HCT116 (cell line): Measurements from ENCODE around the gene CCDC127. TPM values are rescaled to one million over a fixed set of nuclear protein-coding genes. Genes with fewer than 3 reads are reported as not detected.

Experiments
- ATAC-seq: fragments of 200-7000 bp; cut with Tn5 transposase; 2 replicates; pipeline ENCODE4 v1.9.1; 2020; ENCODE audit warnings: mild to moderate bottlenecking, moderate library complexity
- BruUV-seq: library from RNA; stranded (reverse); fragments of 400-500 nt; replicated peaks from 2 replicates; lab custom pipeline; 2021; lab: Mats Ljungman, UMichigan
- CTCF ChIA-PET: fragments of 300-600 bp; sonication (Branson Sonifier 250); formaldehyde crosslinking; loops from one replicate; lab custom pipeline; 2021; ENCODE audit warnings: antibody characterized with exemption; lab: Charles Lee
- POLR2A ChIA-PET: fragments of 300-600, 350-600 bp; sonication (Branson Sonifier 250); formaldehyde crosslinking; loops from one replicate; lab custom pipeline; 2021; ENCODE audit warnings: antibody characterized with exemption; lab: Charles Lee
- RAD21 ChIA-PET, 2 experiments: fragments of 300-600 bp; sonication (Branson Sonifier 250); formaldehyde crosslinking; loops; one replicate each; lab custom pipeline; 2023; ENCODE audit warnings: low total read pairs in 2 of 2; ENCODE audit not compliant: uncharacterized antibody in 2 of 2, unreplicated experiment in 2 of 2, low non-redundant PET in 1 of 2; lab: Charles Lee
- DNase-seq: peaks from one replicate; pipeline ENCODE4 v3.0.0-alpha.2; 2010; ENCODE audit warnings: low read depth, low spot score
- H2AFZ ChIP-seq: fragments of 200-600 bp; shearing (Covaris generic), sonication (generic); 2 replicates; pipeline ENCODE4 v1.6.1; 2017; ENCODE audit warnings: low read depth, mixed run types, mixed read lengths, antibody characterized with exemption, low read length; ENCODE audit not compliant: poor library complexity, severe bottlenecking
- H3K27ac ChIP-seq: 2 replicates; pipeline ENCODE4 v1.5.1; 2012; ENCODE audit warnings: low read depth, low read length
- H3K27me3 ChIP-seq: fragments of 200-600 bp; sonication (generic); 2 replicates; pipeline ENCODE4 v1.6.1; 2016; ENCODE audit warnings: mixed run types, low read length, mixed read lengths; ENCODE audit not compliant: insufficient read depth
- H3K36me3 ChIP-seq, 2 experiments: fragments of 200-500 bp in 1 of 2; fragments of 200-600 bp in 1 of 2; sonication (Bioruptor generic) in 1 of 2; sonication (generic) in 1 of 2; 2 replicates each; pipeline versions ENCODE4 v1.5.1 to v1.6.1; 2014 to 2016; ENCODE audit warnings: low read length in 2 of 2, inconsistent platforms in 1 of 2, mixed read lengths in 1 of 2, mixed run types in 1 of 2; ENCODE audit not compliant: insufficient read depth in 2 of 2, control insufficient read depth in 1 of 2
- H3K4me1 ChIP-seq, 2 experiments: fragments of 200-600 bp in 1 of 2; sonication (generic) in 1 of 2; 2 replicates each; pipeline versions ENCODE4 v1.5.1 to v1.6.1; 2012 to 2017; ENCODE audit warnings: low read length in 2 of 2, inconsistent platforms in 1 of 2, mild to moderate bottlenecking in 1 of 2, mixed read lengths in 1 of 2, mixed run types in 1 of 2, moderate library complexity in 1 of 2; ENCODE audit not compliant: insufficient read depth in 2 of 2, control insufficient read depth in 1 of 2
- H3K4me2 ChIP-seq: fragments of 200-600 bp; sonication (generic); 2 replicates; pipeline ENCODE4 v1.6.1; 2017; ENCODE audit warnings: mixed run types, low read length, mixed read lengths
- H3K4me3 ChIP-seq, 2 experiments: fragments of 200-600 bp in 1 of 2; sonication (generic) in 1 of 2; replicated peaks in 1 of 2; 2 replicates each; pipeline ENCODE4 v1.5.1; 2011 to 2016; ENCODE audit warnings: low read length in 2 of 2, control low read depth in 1 of 2, low read depth in 1 of 2, mild to moderate bottlenecking in 1 of 2, mixed read lengths in 1 of 2, mixed run types in 1 of 2
- H3K79me2 ChIP-seq: fragments of 200-600 bp; sonication (generic); 2 replicates; pipeline ENCODE4 v1.6.1; 2017; ENCODE audit warnings: mild to moderate bottlenecking, mixed run types, low read length, moderate library complexity, mixed read lengths; ENCODE audit not compliant: insufficient read depth
- H3K9ac ChIP-seq: fragments of 200-600 bp; sonication (generic); 2 replicates; pipeline ENCODE4 v1.6.1; 2016; ENCODE audit warnings: low read length, mixed read lengths
- H3K9me2 ChIP-seq: fragments of 200-600 bp; sonication (generic), shearing (Covaris generic); 2 replicates; pipeline ENCODE4 v1.6.1; 2017; ENCODE audit warnings: mixed run types, mild to moderate bottlenecking, moderate library complexity; ENCODE audit not compliant: insufficient read depth
- H3K9me3 ChIP-seq, 2 experiments: fragments of 200-500 bp in 1 of 2; fragments of 200-600 bp in 1 of 2; sonication (Bioruptor generic) in 1 of 2; sonication (generic) in 1 of 2; 2 replicates each; pipeline ENCODE4 v1.6.1; 2014 to 2017; ENCODE audit warnings: low read length in 2 of 2, mixed read lengths in 2 of 2, inconsistent platforms in 1 of 2, low read depth in 1 of 2, mild to moderate bottlenecking in 1 of 2, mixed run types in 1 of 2, moderate library complexity in 1 of 2; ENCODE audit not compliant: control insufficient read depth in 1 of 2, insufficient read depth in 1 of 2
- H4K20me1 ChIP-seq: fragments of 200-600 bp; sonication (generic), shearing (Covaris generic); 2 replicates; pipeline ENCODE4 v1.6.1; 2017; ENCODE audit warnings: mixed run types, mild to moderate bottlenecking, moderate library complexity; ENCODE audit not compliant: insufficient read depth
- ATF3 ChIP-seq: IDR thresholded peaks from 2 replicates; pipeline ENCODE4 v1.6.1; 2012
- CBX3 ChIP-seq: IDR thresholded peaks from 2 replicates; pipeline ENCODE4 v1.6.1; 2012; ENCODE audit warnings: low read depth
- CEBPB ChIP-seq: IDR thresholded peaks from 2 replicates; pipeline ENCODE4 v1.6.1; 2012; ENCODE audit warnings: low read depth
- EGR1 ChIP-seq: IDR thresholded peaks from 2 replicates; pipeline ENCODE4 v1.6.1; 2012; ENCODE audit warnings: low read depth
- ELF1 ChIP-seq: IDR thresholded peaks from 2 replicates; pipeline ENCODE4 v1.6.1; 2012; ENCODE audit warnings: low read depth, borderline replicate concordance
- EZH2 ChIP-seq: fragments of 200-600 bp; sonication (generic); IDR thresholded peaks from 2 replicates; pipeline ENCODE4 v1.6.1; 2017; ENCODE audit warnings: antibody characterized with exemption, mixed run types
- EZH2phosphoT487 ChIP-seq: fragments of 200-600 bp; IDR thresholded peaks from 2 replicates; pipeline ENCODE4 v1.6.1; 2018; ENCODE audit warnings: antibody characterized with exemption, borderline replicate concordance
- FOSL1 ChIP-seq: IDR thresholded peaks from 2 replicates; pipeline ENCODE4 v1.6.1; 2012; ENCODE audit warnings: low read depth
- JUND ChIP-seq: IDR thresholded peaks from 2 replicates; pipeline ENCODE4 v1.6.1; 2012
- POLR2A ChIP-seq: IDR thresholded peaks from 2 replicates; pipeline ENCODE4 v1.7.0; 2011; ENCODE audit warnings: borderline replicate concordance; ENCODE audit not compliant: insufficient read depth, insufficient read length; ENCODE audit errors: extremely low read depth
- POLR2AphosphoS5 ChIP-seq: IDR thresholded peaks from 2 replicates; pipeline ENCODE4 v1.6.1; 2011; ENCODE audit warnings: mild to moderate bottlenecking, low read depth, low read length, moderate library complexity
- RAD21 ChIP-seq: IDR thresholded peaks from 2 replicates; pipeline ENCODE4 v1.6.1; 2012; ENCODE audit warnings: low read depth, mild to moderate bottlenecking
- REST ChIP-seq: IDR thresholded peaks from 2 replicates; pipeline ENCODE4 v1.6.1; 2012; ENCODE audit warnings: low read depth
- SP1 ChIP-seq: IDR thresholded peaks from 2 replicates; pipeline ENCODE4 v1.6.1; 2012; ENCODE audit warnings: low read depth
- SRF ChIP-seq: IDR thresholded peaks from 2 replicates; pipeline ENCODE4 v1.6.1; 2012; ENCODE audit warnings: low read depth
- YY1 ChIP-seq: IDR thresholded peaks from 2 replicates; pipeline ENCODE4 v1.6.1; 2011; ENCODE audit warnings: low read length, low read depth, moderate library complexity, mild to moderate bottlenecking; ENCODE audit not compliant: insufficient replicate concordance; ENCODE audit errors: extremely low read depth
- ZNF274 ChIP-seq: fragments of 200-500 bp; sonication (Bioruptor generic); IDR thresholded peaks from 2 replicates; pipeline ENCODE4 v1.6.1; 2014; ENCODE audit warnings: mild to moderate bottlenecking, low read depth, low read length, inconsistent platforms
- intact Hi-C: fragments of 100-400 bp; cut with micrococcal nuclease; formaldehyde crosslinking; loops from 2 replicates; pipeline ENCODE4 v1.10.0; 2022
- total RNA-seq: library from RNA; stranded (reverse); gene quantifications from one replicate; pipeline ENCODE4 v1.2.1, GENCODE V29; 2021; ENCODE audit not compliant: unreplicated experiment

Gene CCDC127
- total RNA-seq, 1 experiment from 2014 or later = 5.1 TPM

GRCh38 chr5:231661-232060 is 13.7 kb upstream of the CCDC127 start:
- Histone ChIP-seq H3K27me3 (no peaks in the 10 kb centered on the region), H3K4me3 (no peak overlapping the region), H3K79me2 (0 out of 2 replicates have a peak, but pooled peaks cover 4% of the 10 kb centered on the region), H3K4me1 (no peaks in the 10 kb centered on the region), H4K20me1 (no peaks in the 10 kb centered on the region), H3K4me2 (no peak overlapping the region), H3K36me3 (peaks cover 28 to 29% of the 10 kb centered on the region in 2 experiments), H3K27ac (no peak overlapping the region), H3K9ac (no peak overlapping the region), H3K9me2 (no peaks in the 10 kb centered on the region), H3K9me3 (no peaks in the 10 kb centered on the region), H2AFZ (no peak overlapping the region)
- BruUV-seq = no TSS peak
- TF ChIP-seq ATF3 = no peak
- no peak for TF ChIP-seq YY1
- TF ChIP-seq SRF = no peak
- TF ChIP-seq EZH2 = no peak
- TF ChIP-seq FOSL1 = no peak
- no peak for TF ChIP-seq ZNF274
- no peak for TF ChIP-seq SP1
- POLR2A ChIA-PET = no interaction called here
- RAD21 ChIA-PET = no interaction called here
- no peak for DNase-seq
- CTCF ChIA-PET = no interaction called here
- no peak for ATAC-seq
- intact Hi-C loops = no loop called here

GRCh38 chr5:230711-231110 is 12.8 kb upstream of the CCDC127 start:
- Histone ChIP-seq H4K20me1 (no peaks in the 10 kb centered on the region), H3K36me3 (peaks cover 31 to 32% of the 10 kb centered on the region in 2 experiments), H3K4me2 (no peak overlapping the region), H3K79me2 (0 out of 2 replicates have a peak, but pooled peaks cover 4% of the 10 kb centered on the region), H3K4me1 (no peaks in the 10 kb centered on the region), H3K9me2 (no peaks in the 10 kb centered on the region), H3K4me3 (no peak overlapping the region), H2AFZ (no peak overlapping the region), H3K27ac (no peak overlapping the region), H3K9ac (no peak overlapping the region), H3K9me3 (no peaks in the 10 kb centered on the region), H3K27me3 (no peaks in the 10 kb centered on the region)
- no TSS peak for BruUV-seq
- DNase-seq = no peak
- no peak for ATAC-seq
- intact Hi-C loops = no loop called here
- ChIA-PET CTCF (no interaction called here), POLR2A (no interaction called here), RAD21 (no interaction called here)
- no peak for TF ChIP-seq CBX3
- no peak for TF ChIP-seq RAD21
- TF ChIP-seq SP1 = no peak
- TF ChIP-seq JUND = no peak
- TF ChIP-seq ELF1 = no peak
- TF ChIP-seq EZH2phosphoT487 = no peak
- TF ChIP-seq FOSL1 = no peak
- TF ChIP-seq EGR1 = no peak
- TF ChIP-seq YY1 = no peak
- TF ChIP-seq POLR2AphosphoS5 = no peak
- TF ChIP-seq POLR2A = no peak
- TF ChIP-seq REST = no peak
- no peak for TF ChIP-seq CEBPB
- no peak for TF ChIP-seq SRF
